Hepatocyte (in vitro differentiated cells): Measurements from ENCODE around the gene SRSF7. TPM values are rescaled to one million over a fixed set of nuclear protein-coding genes. Genes with fewer than 3 reads are reported as not detected.

Source experiments
- DNase-seq: peaks from one replicate; pipeline ENCODE4 v3.0.0-alpha.2; 2016; ENCODE audit warnings: low spot score
- H2AFZ ChIP-seq: fragments of 200-600 bp; sonication (generic); 2 replicates; pipeline ENCODE4 v1.6.0; 2016; ENCODE audit warnings: antibody characterized with exemption, mild to moderate bottlenecking
- H3K27ac ChIP-seq: fragments of 200-600 bp; sonication (generic); 2 replicates; pipeline ENCODE4 v1.5.1; 2016; ENCODE audit warnings: mild to moderate bottlenecking
- H3K27me3 ChIP-seq: fragments of 200-600 bp; sonication (generic); 2 replicates; pipeline ENCODE4 v1.6.1; 2016
- H3K36me3 ChIP-seq: fragments of 200-600 bp; sonication (generic); replicated peaks from 2 replicates; pipeline ENCODE4 v1.5.1; 2016; ENCODE audit warnings: low read depth; ENCODE audit not compliant: insufficient read depth
- H3K4me1 ChIP-seq: fragments of 200-600 bp; sonication (generic); 2 replicates; pipeline ENCODE4 v1.5.1; 2016; ENCODE audit warnings: mild to moderate bottlenecking, moderate library complexity; ENCODE audit not compliant: insufficient read depth
- H3K4me2 ChIP-seq: fragments of 200-600 bp; sonication (generic); 2 replicates; pipeline ENCODE4 v1.6.0; 2016
- H3K4me3 ChIP-seq: fragments of 200-600 bp; sonication (generic); 2 replicates; pipeline ENCODE4 v1.5.1; 2016; ENCODE audit warnings: mild to moderate bottlenecking
- H3K79me2 ChIP-seq: fragments of 200-600 bp; sonication (generic); 2 replicates; pipeline ENCODE4 v1.6.0; 2017; ENCODE audit warnings: mild to moderate bottlenecking
- H3K9me2 ChIP-seq: fragments of 200-600 bp; sonication (generic); replicated peaks from 2 replicates; pipeline ENCODE4 v1.6.0; 2017; ENCODE audit warnings: mild to moderate bottlenecking; ENCODE audit not compliant: insufficient read depth
- H3K9me3 ChIP-seq: fragments of 200-600 bp; sonication (generic); 2 replicates; pipeline ENCODE4 v1.5.1; 2016; ENCODE audit warnings: low read depth, mild to moderate bottlenecking
- H4K20me1 ChIP-seq: fragments of 200-600 bp; sonication (generic); 2 replicates; pipeline ENCODE4 v1.6.0; 2016; ENCODE audit warnings: mild to moderate bottlenecking; ENCODE audit not compliant: insufficient read depth, poor library complexity, severe bottlenecking
- CTCF ChIP-seq: fragments of 200-600 bp; sonication (generic); IDR thresholded peaks from 2 replicates; pipeline ENCODE4 v1.5.1; 2016; ENCODE audit warnings: antibody characterized with exemption, mild to moderate bottlenecking; ENCODE audit not compliant: poor library complexity
- EZH2 ChIP-seq: fragments of 200-600 bp; sonication (generic); IDR thresholded peaks from 2 replicates; pipeline ENCODE4 v1.6.1; 2016; ENCODE audit warnings: antibody characterized with exemption, mild to moderate bottlenecking, borderline replicate concordance
- EZH2phosphoT487 ChIP-seq: fragments of 200-600 bp; sonication (generic); IDR thresholded peaks from one replicate; pipeline ENCODE4 v1.6.1; 2018; ENCODE audit warnings: antibody characterized with exemption, mild to moderate bottlenecking, low read depth, moderate library complexity; ENCODE audit not compliant: unreplicated experiment, severe bottlenecking
- WGBS: methylation state at CpG from one replicate; pipeline ENCODE4 v1.1.6; 2016; ENCODE audit warnings: low lambda C conversion rate; ENCODE audit errors: missing lambda C conversion rate; 5-methylcytosine and 5-hydroxymethylcytosine counted together
- polyA plus RNA-seq: library from polyadenylated mRNA; unstranded; fragments of >200 nt; fragmentation: Nextera tagmentation; extraction: Ambion mirVana; gene quantifications from 2 replicates; pipeline ENCODE4 v1.2.1, GENCODE V29; 2016
- total RNA-seq: library from RNA; depleted of rRNA; stranded (reverse); fragments of >200 nt; gene quantifications from 2 replicates; pipeline ENCODE4 v1.2.3, GENCODE V29; 2014

The SRSF7 gene
- total and polyA plus RNA-seq, 2 experiments from 2014 or later, result 113 to 147 TPM

GRCh38 chr2:38775097-38775920 is 24.1 kb upstream of the SRSF7 start:
- Histone ChIP-seq H3K36me3 (no peaks in the 10 kb centered on the region), H3K4me1 (peaks cover 6% of the 10 kb centered on the region), H2AFZ (no peak overlapping the region), H4K20me1 (no peaks in the 10 kb centered on the region), H3K9me2 (no peaks in the 10 kb centered on the region), H3K27ac (no peak overlapping the region), H3K4me3 (no peak overlapping the region), H3K79me2 (peaks cover 7% of the 10 kb centered on the region), H3K4me2 (no peak overlapping the region), H3K27me3 (no peaks in the 10 kb centered on the region), H3K9me3 (no peaks in the 10 kb centered on the region)
- 86% methylated on average over 17 of the region's 17 CpGs for WGBS
- no peak for DNase-seq
- TF ChIP-seq EZH2phosphoT487 (no peak), CTCF (no peak), EZH2 (no peak)

GRCh38 chr2:38771632-38772031 is 20.5 kb upstream of the SRSF7 start:
- no peak overlapping the region for H2AFZ ChIP-seq
- H4K20me1 ChIP-seq, result no peaks in the 10 kb centered on the region
- H3K9me2 ChIP-seq, result no peaks in the 10 kb centered on the region
- H3K9me3 ChIP-seq, result no peaks in the 10 kb centered on the region
- TF ChIP-seq EZH2phosphoT487 (no peak), EZH2 (no peak)
- DNase-seq, result no peak
- no peak overlapping the region for H3K4me2 ChIP-seq
- 85% methylated on average over 5 of the region's 5 CpGs for WGBS
- H3K36me3 ChIP-seq, result no peaks in the 10 kb centered on the region
- H3K4me1 ChIP-seq, result no peaks in the 10 kb centered on the region
- H3K4me3 ChIP-seq, result no peak overlapping the region
- H3K27ac ChIP-seq, result no peak overlapping the region
- no peaks in the 10 kb centered on the region for H3K27me3 ChIP-seq
- H3K79me2 ChIP-seq, result no peaks in the 10 kb centered on the region

GRCh38 chr2:38765551-38765950 is 14.4 kb upstream of the SRSF7 start:
- no peak overlapping the region for H3K4me2 ChIP-seq
- no peak for TF ChIP-seq CTCF
- no peak for TF ChIP-seq EZH2
- TF ChIP-seq EZH2phosphoT487, result no peak
- WGBS, result 94% methylated on average over 5 of the region's 5 CpGs
- DNase-seq, result no peak
- no peaks in the 10 kb centered on the region for H3K9me3 ChIP-seq
- H3K27ac ChIP-seq, result no peak overlapping the region
- H3K4me3 ChIP-seq, result no peak overlapping the region
- no peaks in the 10 kb centered on the region for H4K20me1 ChIP-seq
- no peaks in the 10 kb centered on the region for H3K36me3 ChIP-seq
- H3K4me1 ChIP-seq, result no peaks in the 10 kb centered on the region
- H3K79me2 ChIP-seq, result no peaks in the 10 kb centered on the region
- no peaks in the 10 kb centered on the region for H3K9me2 ChIP-seq
- H3K27me3 ChIP-seq, result no peaks in the 10 kb centered on the region
- H2AFZ ChIP-seq, result no peak overlapping the region

- 92% methylated on average over 4 of the region's 4 CpGs for whole genome bisulfite sequencing
- DNase-seq, result no peak
- Histone ChIP-seq H3K79me2 (no peaks in the 10 kb centered on the region), H3K9me2 (no peaks in the 10 kb centered on the region), H3K4me3 (no peak overlapping the region), H2AFZ (no peak overlapping the region), H3K4me1 (no peaks in the 10 kb centered on the region), H4K20me1 (no peaks in the 10 kb centered on the region), H3K27ac (no peak overlapping the region), H3K4me2 (no peak overlapping the region), H3K9me3 (no peaks in the 10 kb centered on the region), H3K27me3 (no peaks in the 10 kb centered on the region), H3K36me3 (no peaks in the 10 kb centered on the region)
- TF ChIP-seq CTCF (no peak), EZH2 (no peak), EZH2phosphoT487 (no peak)
These were observed 14.0 kb upstream of the SRSF7 start for GRCh38 chr2:38765149-38765548.
